Measurements from ENCODE around the gene ZNF423.

DNA sequence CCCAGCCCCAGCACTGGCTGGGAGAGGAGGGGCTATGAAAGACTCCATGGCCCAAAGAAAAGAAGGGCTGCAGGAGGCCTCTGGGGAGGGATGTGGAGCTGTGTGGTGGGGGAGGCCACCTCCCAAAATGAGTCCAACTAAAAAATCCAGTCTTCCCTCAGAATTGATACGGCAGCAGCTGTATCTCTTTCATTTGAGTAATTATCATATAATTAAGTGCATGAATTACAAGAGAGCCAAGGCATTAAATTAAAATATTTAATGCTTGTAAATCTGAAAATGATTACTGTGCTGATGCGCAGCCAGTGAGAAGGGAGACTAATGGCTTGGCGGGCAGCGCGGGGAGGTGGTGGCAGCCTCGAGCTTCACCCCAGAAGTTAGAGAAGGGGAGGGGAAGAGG is 289.5 kb downstream of the ZNF423 start:
- TF ChIP-seq POLR2AphosphoS5 (IDR thresholded peaks at IDR 0.05) (no peak), EP300 (IDR thresholded peaks at IDR 0.05) (no peak)
- TF ChIP-seq, protein P1, sequence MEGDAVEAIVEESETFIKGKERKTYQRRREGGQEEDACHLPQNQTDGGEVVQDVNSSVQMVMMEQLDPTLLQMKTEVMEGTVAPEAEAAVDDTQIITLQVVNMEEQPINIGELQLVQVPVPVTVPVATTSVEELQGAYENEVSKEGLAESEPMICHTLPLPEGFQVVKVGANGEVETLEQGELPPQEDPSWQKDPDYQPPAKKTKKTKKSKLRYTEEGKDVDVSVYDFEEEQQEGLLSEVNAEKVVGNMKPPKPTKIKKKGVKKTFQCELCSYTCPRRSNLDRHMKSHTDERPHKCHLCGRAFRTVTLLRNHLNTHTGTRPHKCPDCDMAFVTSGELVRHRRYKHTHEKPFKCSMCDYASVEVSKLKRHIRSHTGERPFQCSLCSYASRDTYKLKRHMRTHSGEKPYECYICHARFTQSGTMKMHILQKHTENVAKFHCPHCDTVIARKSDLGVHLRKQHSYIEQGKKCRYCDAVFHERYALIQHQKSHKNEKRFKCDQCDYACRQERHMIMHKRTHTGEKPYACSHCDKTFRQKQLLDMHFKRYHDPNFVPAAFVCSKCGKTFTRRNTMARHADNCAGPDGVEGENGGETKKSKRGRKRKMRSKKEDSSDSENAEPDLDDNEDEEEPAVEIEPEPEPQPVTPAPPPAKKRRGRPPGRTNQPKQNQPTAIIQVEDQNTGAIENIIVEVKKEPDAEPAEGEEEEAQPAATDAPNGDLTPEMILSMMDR (IDR thresholded peaks at IDR 0.05) = no peak
